Neural cell (in vitro differentiated cells): ENCODE measurements around the gene YKT6.

Experiments used
- EP300 ChIP-seq: fragments of 450-650 bp; conservative IDR thresholded peaks from 2 replicates; pipeline ENCODE4 v1.6.1; 2014; ENCODE audit warnings: antibody characterized with exemption, mild to moderate bottlenecking, moderate library complexity; ENCODE audit not compliant: poor library complexity, severe bottlenecking
- EZH2 ChIP-seq: fragments of 200-600, 300-800 bp; shearing (Covaris generic), sonication (generic); IDR thresholded peaks from 2 replicates; pipeline ENCODE4 v1.6.1; 2014; ENCODE audit warnings: antibody characterized with exemption, low read length, borderline replicate concordance, mild to moderate bottlenecking; ENCODE audit not compliant: insufficient read depth, poor library complexity, severe bottlenecking
- POLR2AphosphoS5 ChIP-seq: IDR thresholded peaks from 2 replicates; pipeline ENCODE4 v1.6.1; 2012
- SMC3 ChIP-seq: fragments of 450-650 bp; conservative IDR thresholded peaks from 2 replicates; pipeline ENCODE4 v1.6.1; 2014; ENCODE audit warnings: antibody characterized with exemption, mild to moderate bottlenecking, moderate library complexity; ENCODE audit not compliant: poor library complexity
- TAF1 ChIP-seq: IDR thresholded peaks from 2 replicates; pipeline ENCODE4 v1.6.1; 2012; ENCODE audit warnings: low read depth
- TF ChIP-seq, protein P1 (sequence below): fragments of 450-650 bp; IDR thresholded peaks from 2 replicates; pipeline ENCODE4 v1.5.1; 2014; ENCODE audit warnings: antibody characterized with exemption, mild to moderate bottlenecking, moderate library complexity; ENCODE audit not compliant: poor library complexity, severe bottlenecking
- TF ChIP-seq, protein P2 (sequence below): IDR thresholded peaks from 2 replicates; pipeline ENCODE4 v1.6.1; 2012; ENCODE audit warnings: borderline replicate concordance

DNA sequence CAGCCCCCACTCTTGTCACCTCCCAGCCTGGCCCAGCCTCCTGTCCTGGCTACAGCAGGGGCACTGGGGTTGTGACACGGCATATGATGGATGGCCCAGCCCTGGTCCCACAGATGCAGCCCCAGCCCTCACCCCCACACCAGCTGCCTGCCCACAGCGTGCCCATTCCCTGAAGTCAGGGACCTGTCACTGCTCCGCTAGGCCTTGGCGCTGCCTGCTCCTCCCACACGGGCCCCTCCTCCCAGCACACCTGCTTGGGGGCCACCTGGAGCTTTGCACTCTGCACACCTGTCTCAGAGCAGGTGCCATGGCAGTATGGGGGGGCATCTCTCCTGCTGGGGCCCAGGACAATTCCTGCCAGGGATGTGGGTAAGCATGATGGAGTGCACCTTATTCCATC lies 15.0 kb upstream of the YKT6 start:
- TF ChIP-seq, protein P1, sequence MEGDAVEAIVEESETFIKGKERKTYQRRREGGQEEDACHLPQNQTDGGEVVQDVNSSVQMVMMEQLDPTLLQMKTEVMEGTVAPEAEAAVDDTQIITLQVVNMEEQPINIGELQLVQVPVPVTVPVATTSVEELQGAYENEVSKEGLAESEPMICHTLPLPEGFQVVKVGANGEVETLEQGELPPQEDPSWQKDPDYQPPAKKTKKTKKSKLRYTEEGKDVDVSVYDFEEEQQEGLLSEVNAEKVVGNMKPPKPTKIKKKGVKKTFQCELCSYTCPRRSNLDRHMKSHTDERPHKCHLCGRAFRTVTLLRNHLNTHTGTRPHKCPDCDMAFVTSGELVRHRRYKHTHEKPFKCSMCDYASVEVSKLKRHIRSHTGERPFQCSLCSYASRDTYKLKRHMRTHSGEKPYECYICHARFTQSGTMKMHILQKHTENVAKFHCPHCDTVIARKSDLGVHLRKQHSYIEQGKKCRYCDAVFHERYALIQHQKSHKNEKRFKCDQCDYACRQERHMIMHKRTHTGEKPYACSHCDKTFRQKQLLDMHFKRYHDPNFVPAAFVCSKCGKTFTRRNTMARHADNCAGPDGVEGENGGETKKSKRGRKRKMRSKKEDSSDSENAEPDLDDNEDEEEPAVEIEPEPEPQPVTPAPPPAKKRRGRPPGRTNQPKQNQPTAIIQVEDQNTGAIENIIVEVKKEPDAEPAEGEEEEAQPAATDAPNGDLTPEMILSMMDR = no peak
- no peak for TF ChIP-seq EZH2
- TF ChIP-seq, protein P2, sequence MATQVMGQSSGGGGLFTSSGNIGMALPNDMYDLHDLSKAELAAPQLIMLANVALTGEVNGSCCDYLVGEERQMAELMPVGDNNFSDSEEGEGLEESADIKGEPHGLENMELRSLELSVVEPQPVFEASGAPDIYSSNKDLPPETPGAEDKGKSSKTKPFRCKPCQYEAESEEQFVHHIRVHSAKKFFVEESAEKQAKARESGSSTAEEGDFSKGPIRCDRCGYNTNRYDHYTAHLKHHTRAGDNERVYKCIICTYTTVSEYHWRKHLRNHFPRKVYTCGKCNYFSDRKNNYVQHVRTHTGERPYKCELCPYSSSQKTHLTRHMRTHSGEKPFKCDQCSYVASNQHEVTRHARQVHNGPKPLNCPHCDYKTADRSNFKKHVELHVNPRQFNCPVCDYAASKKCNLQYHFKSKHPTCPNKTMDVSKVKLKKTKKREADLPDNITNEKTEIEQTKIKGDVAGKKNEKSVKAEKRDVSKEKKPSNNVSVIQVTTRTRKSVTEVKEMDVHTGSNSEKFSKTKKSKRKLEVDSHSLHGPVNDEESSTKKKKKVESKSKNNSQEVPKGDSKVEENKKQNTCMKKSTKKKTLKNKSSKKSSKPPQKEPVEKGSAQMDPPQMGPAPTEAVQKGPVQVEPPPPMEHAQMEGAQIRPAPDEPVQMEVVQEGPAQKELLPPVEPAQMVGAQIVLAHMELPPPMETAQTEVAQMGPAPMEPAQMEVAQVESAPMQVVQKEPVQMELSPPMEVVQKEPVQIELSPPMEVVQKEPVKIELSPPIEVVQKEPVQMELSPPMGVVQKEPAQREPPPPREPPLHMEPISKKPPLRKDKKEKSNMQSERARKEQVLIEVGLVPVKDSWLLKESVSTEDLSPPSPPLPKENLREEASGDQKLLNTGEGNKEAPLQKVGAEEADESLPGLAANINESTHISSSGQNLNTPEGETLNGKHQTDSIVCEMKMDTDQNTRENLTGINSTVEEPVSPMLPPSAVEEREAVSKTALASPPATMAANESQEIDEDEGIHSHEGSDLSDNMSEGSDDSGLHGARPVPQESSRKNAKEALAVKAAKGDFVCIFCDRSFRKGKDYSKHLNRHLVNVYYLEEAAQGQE = no peak
- TF ChIP-seq EP300 = no peak
- TF ChIP-seq POLR2AphosphoS5 = no peak
- TF ChIP-seq TAF1 = no peak
- TF ChIP-seq SMC3 = no peak
